ENCODE results near the gene SIL1.

Gene SIL1

GRCh38 chr5:139141446-139142204 lies 56.5 kb downstream of the SIL1 start:
- no peaks in the 10 kb centered on the region for H3K36me3 ChIP-seq (ENCODE audit: control insufficient read depth, low read length)
- H3K79me2 ChIP-seq (ENCODE audit: control insufficient read depth, low read length), result no peaks in the 10 kb centered on the region
- no peak overlapping the region for H3K4me2 ChIP-seq (ENCODE audit: low read length)

GRCh38 chr5:139140591-139141071 lies 57.5 kb downstream of the SIL1 start:
- Histone ChIP-seq H3F3A (ENCODE audit: control insufficient read depth, insufficient read depth) (no peaks in the 10 kb centered on the region), H3K79me2 (ENCODE audit: control insufficient read depth, low read length) (no peaks in the 10 kb centered on the region), H3K9me3 (ENCODE audit: control insufficient read depth, insufficient read depth, low read length) (no peaks in the 10 kb centered on the region), H4K20me1 (ENCODE audit: control insufficient read depth, insufficient read depth, low read depth, low read length) (0 out of 2 replicates have a peak, but pooled peaks cover 4% of the 10 kb centered on the region), H3K4me3 (ENCODE audit: low read length) (no peak overlapping the region), H3K36me3 (ENCODE audit: control insufficient read depth, low read length) (no peaks in the 10 kb centered on the region), H3K27ac (ENCODE audit: low read depth, low read length) (no peak overlapping the region), H3K9me2 (replicated peaks; ENCODE audit: control insufficient read depth, low read length) (no peaks in the 10 kb centered on the region), H3K27me3 (ENCODE audit: control insufficient read depth, low read length) (no peaks in the 10 kb centered on the region), H3K4me2 (ENCODE audit: low read length) (no peak overlapping the region), H3K4me1 (ENCODE audit: control insufficient read depth, low read length) (peaks cover 4% of the 10 kb centered on the region; the same call in 1 of the 2 replicates)
- TF ChIP-seq CTCF (IDR thresholded peaks at IDR 0.05; ENCODE audit: low read depth, low read length, poor library complexity, severe bottlenecking), result no peak
- TF ChIP-seq EZH2phosphoT487 (IDR thresholded peaks at IDR 0.05; ENCODE audit: borderline replicate concordance, low read length), result no peak

More at GRCh38 chr5:139141446-139142204, 56.5 kb downstream of the SIL1 start:
- Histone ChIP-seq H4K20me1 (ENCODE audit: control insufficient read depth, insufficient read depth, low read depth, low read length) (0 out of 2 replicates have a peak, but pooled peaks cover 4% of the 10 kb centered on the region), H3K27ac (ENCODE audit: low read depth, low read length) (no peak overlapping the region), H3K4me1 (ENCODE audit: control insufficient read depth, low read length) (peaks cover 4% of the 10 kb centered on the region; the same call in 1 of the 2 replicates), H3K4me3 (ENCODE audit: low read length) (no peak overlapping the region), H3F3A (ENCODE audit: control insufficient read depth, insufficient read depth) (no peaks in the 10 kb centered on the region), H3K9me2 (replicated peaks; ENCODE audit: control insufficient read depth, low read length) (no peaks in the 10 kb centered on the region), H3K9me3 (ENCODE audit: control insufficient read depth, insufficient read depth, low read length) (no peaks in the 10 kb centered on the region), H3K27me3 (ENCODE audit: control insufficient read depth, low read length) (no peaks in the 10 kb centered on the region)
- no peak for TF ChIP-seq EZH2phosphoT487 (IDR thresholded peaks at IDR 0.05; ENCODE audit: borderline replicate concordance, low read length)
- TF ChIP-seq CTCF (IDR thresholded peaks at IDR 0.05; ENCODE audit: low read depth, low read length, poor library complexity, severe bottlenecking), result no peak

- Histone ChIP-seq H3F3A (ENCODE audit: control insufficient read depth, insufficient read depth) (no peaks in the 10 kb centered on the region), H3K79me2 (ENCODE audit: control insufficient read depth, low read length) (no peaks in the 10 kb centered on the region), H3K4me1 (ENCODE audit: control insufficient read depth, low read length) (peaks cover 4% of the 10 kb centered on the region; the same call in 1 of the 2 replicates), H3K9me2 (replicated peaks; ENCODE audit: control insufficient read depth, low read length) (no peaks in the 10 kb centered on the region), H3K27ac (ENCODE audit: low read depth, low read length) (no peak overlapping the region), H3K36me3 (ENCODE audit: control insufficient read depth, low read length) (no peaks in the 10 kb centered on the region), H3K27me3 (ENCODE audit: control insufficient read depth, low read length) (no peaks in the 10 kb centered on the region), H3K4me2 (ENCODE audit: low read length) (no peak overlapping the region), H3K4me3 (ENCODE audit: low read length) (no peak overlapping the region), H3K9me3 (ENCODE audit: control insufficient read depth, insufficient read depth, low read length) (no peaks in the 10 kb centered on the region), H4K20me1 (ENCODE audit: control insufficient read depth, insufficient read depth, low read depth, low read length) (0 out of 2 replicates have a peak, but pooled peaks cover 4% of the 10 kb centered on the region)
- TF ChIP-seq EZH2phosphoT487 (IDR thresholded peaks at IDR 0.05; ENCODE audit: borderline replicate concordance, low read length), result no peak
- TF ChIP-seq CTCF (IDR thresholded peaks at IDR 0.05; ENCODE audit: low read depth, low read length, poor library complexity, severe bottlenecking), result no peak
Observed at GRCh38 chr5:139138809-139139208, 59.4 kb downstream of the SIL1 start.
